ENCODE results near the gene TOX2. TPM values are rescaled to one million over a fixed set of nuclear protein-coding genes. Genes with fewer than 3 reads are reported as not detected.
A peak's percentile ranks its signal among the peaks of the same experiment; 100 is the strongest.

Gene TOX2
- total RNA-seq, 1 experiment from 2014 or later: 1.8 TPM

GRCh38 chr20:43988451-43988850 lies 73.8 kb downstream of the TOX2 start:
- Histone ChIP-seq H3K9me2 (replicated peaks; ENCODE audit: low read length) (no peaks in the 10 kb centered on the region), H3K27me3 (ENCODE audit: low read length) (no peaks in the 10 kb centered on the region), H2AFZ (ENCODE audit: low read length) (no peak overlapping the region), H3F3A (ENCODE audit: low read length, unreplicated experiment) (no peaks in the 10 kb centered on the region), H3K27ac (ENCODE audit: low read length) (no peak overlapping the region), H4K20me1 (ENCODE audit: low read length) (no peaks in the 10 kb centered on the region), H3K4me3 (ENCODE audit: low read length) (no peak overlapping the region), H3K9ac (ENCODE audit: low read length) (no peak overlapping the region), H3K4me1 (ENCODE audit: insufficient read depth, low read length) (no peaks in the 10 kb centered on the region), H3K9me3 (ENCODE audit: low read length) (no peaks in the 10 kb centered on the region), H3K79me2 (ENCODE audit: low read length) (no peaks in the 10 kb centered on the region), H3K4me2 (ENCODE audit: low read length) (no peak overlapping the region), H3K36me3 (ENCODE audit: low read depth, low read length) (no peaks in the 10 kb centered on the region)
- intact Hi-C loops (cut with micrococcal nuclease): no loop called here
- no peak for ATAC-seq
- TF ChIP-seq CTCF (conservative IDR thresholded peaks at IDR 0.05; ENCODE audit: low read depth, low read length) (no peak), EZH2 (IDR thresholded peaks at IDR 0.05; ENCODE audit: low read length, unreplicated experiment) (no peak), EZH2phosphoT487 (IDR thresholded peaks at IDR 0.05; ENCODE audit: borderline replicate concordance, low read length) (no peak)
- DNase-seq: no peak
- POLR2A ChIA-PET (ENCODE audit: unreplicated experiment): interaction anchor here (0.7 kb wide), 1 partner anchor 153 kb away, joined by 3 read pairs; no protein-coding TSS in a partner anchor
- no TSS peak for BruUV-seq (replicated peaks)
- CTCF ChIA-PET: interaction anchor here (0.7 kb wide), 1 partner anchor 144 kb away, joined by 3 read pairs; no protein-coding TSS in a partner anchor

DNA sequence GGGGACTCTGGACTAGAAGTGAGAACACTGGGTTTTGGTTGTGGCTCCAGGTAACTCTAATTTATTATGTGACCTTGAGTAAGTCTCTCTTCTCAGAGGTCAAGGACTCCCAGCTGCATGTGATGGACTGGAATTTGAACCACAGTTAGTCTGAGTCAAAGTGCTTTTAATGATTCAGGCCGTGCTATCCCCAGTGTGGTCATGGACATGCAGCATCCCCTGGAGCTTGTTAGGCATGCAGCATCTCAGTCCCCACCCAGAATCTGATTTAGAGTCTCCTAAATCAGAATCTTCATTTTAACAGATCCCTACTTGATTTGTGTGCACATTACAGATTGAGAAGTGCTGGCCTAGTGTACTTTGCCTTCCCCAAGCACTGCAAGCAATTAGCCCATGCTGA lies 74.2 kb downstream of the TOX2 start:
- TF ChIP-seq EZH2phosphoT487 (IDR thresholded peaks at IDR 0.05; ENCODE audit: borderline replicate concordance, low read length): no peak
- no peak for TF ChIP-seq CTCF (conservative IDR thresholded peaks at IDR 0.05; ENCODE audit: low read depth, low read length)
- TF ChIP-seq EZH2 (IDR thresholded peaks at IDR 0.05; ENCODE audit: low read length, unreplicated experiment): no peak

GRCh38 chr20:43991261-43991660 lies 76.6 kb downstream of the TOX2 start:
- intact Hi-C loops (cut with micrococcal nuclease): no loop called here
- H3K27me3 ChIP-seq (ENCODE audit: low read length): no peaks in the 10 kb centered on the region
- no peak overlapping the region for H3K9ac ChIP-seq (ENCODE audit: low read length)
- no peak overlapping the region for H3K27ac ChIP-seq (ENCODE audit: low read length)
- no peaks in the 10 kb centered on the region for H3K9me2 ChIP-seq (replicated peaks; ENCODE audit: low read length)
- peaks cover 11% of the 10 kb centered on the region for H3K4me1 ChIP-seq (ENCODE audit: insufficient read depth, low read length)
- no peaks in the 10 kb centered on the region for H4K20me1 ChIP-seq (ENCODE audit: low read length)
- DNase-seq: no peak
- H3K36me3 ChIP-seq (ENCODE audit: low read depth, low read length): no peaks in the 10 kb centered on the region
- BruUV-seq (replicated peaks): no TSS peak
- TF ChIP-seq EZH2 (IDR thresholded peaks at IDR 0.05; ENCODE audit: low read length, unreplicated experiment) (no peak), CTCF (conservative IDR thresholded peaks at IDR 0.05; ENCODE audit: low read depth, low read length) (no peak), EZH2phosphoT487 (IDR thresholded peaks at IDR 0.05; ENCODE audit: borderline replicate concordance, low read length) (no peak)
- H3K4me3 ChIP-seq (ENCODE audit: low read length): no peak overlapping the region
- H2AFZ ChIP-seq (ENCODE audit: low read length): no peak overlapping the region
- H3K4me2 ChIP-seq (ENCODE audit: low read length): no peak overlapping the region
- no peak for ATAC-seq
- ChIA-PET POLR2A (ENCODE audit: unreplicated experiment) (no interaction called here), CTCF (no interaction called here)
- H3K79me2 ChIP-seq (ENCODE audit: low read length): no peaks in the 10 kb centered on the region
- H3F3A ChIP-seq (ENCODE audit: low read length, unreplicated experiment): no peaks in the 10 kb centered on the region
- H3K9me3 ChIP-seq (ENCODE audit: low read length): no peaks in the 10 kb centered on the region

More for the DNA sequence above, 74.2 kb downstream of the TOX2 start:
- Histone ChIP-seq H3K4me2 (ENCODE audit: low read length) (no peak overlapping the region), H3K27ac (ENCODE audit: low read length) (no peak overlapping the region), H3K36me3 (ENCODE audit: low read depth, low read length) (no peaks in the 10 kb centered on the region), H3F3A (ENCODE audit: low read length, unreplicated experiment) (no peaks in the 10 kb centered on the region), H3K9me2 (replicated peaks; ENCODE audit: low read length) (no peaks in the 10 kb centered on the region), H4K20me1 (ENCODE audit: low read length) (no peaks in the 10 kb centered on the region), H3K4me1 (ENCODE audit: insufficient read depth, low read length) (no peaks in the 10 kb centered on the region), H3K4me3 (ENCODE audit: low read length) (no peak overlapping the region), H3K9ac (ENCODE audit: low read length) (no peak overlapping the region), H2AFZ (ENCODE audit: low read length) (no peak overlapping the region), H3K27me3 (ENCODE audit: low read length) (no peaks in the 10 kb centered on the region), H3K9me3 (ENCODE audit: low read length) (no peaks in the 10 kb centered on the region), H3K79me2 (ENCODE audit: low read length) (no peaks in the 10 kb centered on the region)
- DNase-seq (no peak), ATAC-seq (peak; percentile 33; the same call in 1 of the 2 replicates)
- no TSS peak for BruUV-seq (replicated peaks)
- intact Hi-C loops (cut with micrococcal nuclease): no loop called here
- ChIA-PET POLR2A (ENCODE audit: unreplicated experiment) (interaction anchor here (0.7 kb wide), 1 partner anchor 154 kb away, joined by 3 read pairs; no protein-coding TSS in a partner anchor), CTCF (interaction anchor here (0.7 kb wide), 1 partner anchor 144 kb away, joined by 3 read pairs; no protein-coding TSS in a partner anchor)

Measured in PC-3 (cell line).